ENCODE measurements around the gene WDPCP. TPM values are rescaled to one million over a fixed set of nuclear protein-coding genes. Genes with fewer than 3 reads are reported as not detected.

WDPCP gene
- total and polyA plus RNA-seq, 2 of the 13 experiments (the other 11 are each of a cell fraction or from before 2014, with no cell fraction given) = 2.9 to 5.2 TPM

GRCh38 chr2:63587814-63588384 is 378 bp downstream of the WDPCP start (continued):
- 0 out of 2 replicates have a peak, but pooled peaks have one; percentile 10 for TF ChIP-seq REPIN1 (CRISPR knock-in tag; IDR thresholded peaks at IDR 0.05; ENCODE audit: borderline replicate concordance, low read depth)
- TF ChIP-seq ZNF251 (CRISPR knock-in tag; IDR thresholded peaks at IDR 0.05) = no peak
- TF ChIP-seq MAFG (CRISPR knock-in tag; IDR thresholded peaks at IDR 0.05) = no peak
- TF ChIP-seq YEATS4 (CRISPR knock-in tag; IDR thresholded peaks at IDR 0.05; ENCODE audit: borderline replicate concordance) = peak; percentile 35; the same call in 1 of the 2 replicates
- TF ChIP-seq ZBTB7A (CRISPR knock-in tag; IDR thresholded peaks at IDR 0.05) = 0 out of 2 replicates have a peak, but pooled peaks have one; percentile 51
- no peak for TF ChIP-seq THAP8 (CRISPR knock-in tag; IDR thresholded peaks at IDR 0.05; ENCODE audit: borderline replicate concordance)
- TF ChIP-seq, protein P1, sequence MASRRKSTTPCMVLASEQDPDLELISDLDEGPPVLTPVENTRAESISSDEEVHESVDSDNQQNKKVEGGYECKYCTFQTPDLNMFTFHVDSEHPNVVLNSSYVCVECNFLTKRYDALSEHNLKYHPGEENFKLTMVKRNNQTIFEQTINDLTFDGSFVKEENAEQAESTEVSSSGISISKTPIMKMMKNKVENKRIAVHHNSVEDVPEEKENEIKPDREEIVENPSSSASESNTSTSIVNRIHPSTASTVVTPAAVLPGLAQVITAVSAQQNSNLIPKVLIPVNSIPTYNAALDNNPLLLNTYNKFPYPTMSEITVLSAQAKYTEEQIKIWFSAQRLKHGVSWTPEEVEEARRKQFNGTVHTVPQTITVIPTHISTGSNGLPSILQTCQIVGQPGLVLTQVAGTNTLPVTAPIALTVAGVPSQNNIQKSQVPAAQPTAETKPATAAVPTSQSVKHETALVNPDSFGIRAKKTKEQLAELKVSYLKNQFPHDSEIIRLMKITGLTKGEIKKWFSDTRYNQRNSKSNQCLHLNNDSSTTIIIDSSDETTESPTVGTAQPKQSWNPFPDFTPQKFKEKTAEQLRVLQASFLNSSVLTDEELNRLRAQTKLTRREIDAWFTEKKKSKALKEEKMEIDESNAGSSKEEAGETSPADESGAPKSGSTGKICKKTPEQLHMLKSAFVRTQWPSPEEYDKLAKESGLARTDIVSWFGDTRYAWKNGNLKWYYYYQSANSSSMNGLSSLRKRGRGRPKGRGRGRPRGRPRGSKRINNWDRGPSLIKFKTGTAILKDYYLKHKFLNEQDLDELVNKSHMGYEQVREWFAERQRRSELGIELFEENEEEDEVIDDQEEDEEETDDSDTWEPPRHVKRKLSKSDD (CRISPR knock-in tag; IDR thresholded peaks at IDR 0.05; ENCODE audit: low read depth) = no peak
- TF ChIP-seq ZNF280B (CRISPR knock-in tag; IDR thresholded peaks at IDR 0.05; ENCODE audit: borderline replicate concordance) = peak; percentile 84; the same call in 1 of the 2 replicates
- TF ChIP-seq ZNF121 (CRISPR knock-in tag; IDR thresholded peaks at IDR 0.05) = peak; percentile 33; the same call in 1 of the 2 replicates
- TF ChIP-seq TBX2 (CRISPR knock-in tag; IDR thresholded peaks at IDR 0.05; ENCODE audit: borderline replicate concordance) = no peak
- TF ChIP-seq, protein P2, sequence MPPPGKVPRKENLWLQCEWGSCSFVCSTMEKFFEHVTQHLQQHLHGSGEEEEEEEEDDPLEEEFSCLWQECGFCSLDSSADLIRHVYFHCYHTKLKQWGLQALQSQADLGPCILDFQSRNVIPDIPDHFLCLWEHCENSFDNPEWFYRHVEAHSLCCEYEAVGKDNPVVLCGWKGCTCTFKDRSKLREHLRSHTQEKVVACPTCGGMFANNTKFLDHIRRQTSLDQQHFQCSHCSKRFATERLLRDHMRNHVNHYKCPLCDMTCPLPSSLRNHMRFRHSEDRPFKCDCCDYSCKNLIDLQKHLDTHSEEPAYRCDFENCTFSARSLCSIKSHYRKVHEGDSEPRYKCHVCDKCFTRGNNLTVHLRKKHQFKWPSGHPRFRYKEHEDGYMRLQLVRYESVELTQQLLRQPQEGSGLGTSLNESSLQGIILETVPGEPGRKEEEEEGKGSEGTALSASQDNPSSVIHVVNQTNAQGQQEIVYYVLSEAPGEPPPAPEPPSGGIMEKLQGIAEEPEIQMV (CRISPR knock-in tag; IDR thresholded peaks at IDR 0.05; ENCODE audit: low read depth) = peak; percentile 93; the same call in 1 of the 2 replicates
- TF ChIP-seq IRX3 (CRISPR knock-in tag; IDR thresholded peaks at IDR 0.05; ENCODE audit: borderline replicate concordance, low read depth) = no peak
- TF ChIP-seq, protein P3, sequence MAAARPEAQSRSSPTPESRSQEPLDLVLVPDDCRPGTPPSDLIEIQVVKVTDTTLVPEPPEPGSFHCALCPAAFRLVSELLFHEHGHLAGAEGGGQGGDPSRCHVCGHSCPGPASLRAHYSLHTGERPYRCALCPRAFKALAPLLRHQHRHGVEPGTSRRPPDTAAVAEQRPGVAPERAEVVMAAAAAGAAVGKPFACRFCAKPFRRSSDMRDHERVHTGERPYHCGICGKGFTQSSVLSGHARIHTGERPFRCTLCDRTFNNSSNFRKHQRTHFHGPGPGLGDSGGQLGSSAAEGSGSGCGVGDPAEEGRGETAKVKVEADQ (CRISPR knock-in tag; IDR thresholded peaks at IDR 0.05; ENCODE audit: borderline replicate concordance) = no peak
- TF ChIP-seq, protein P4, sequence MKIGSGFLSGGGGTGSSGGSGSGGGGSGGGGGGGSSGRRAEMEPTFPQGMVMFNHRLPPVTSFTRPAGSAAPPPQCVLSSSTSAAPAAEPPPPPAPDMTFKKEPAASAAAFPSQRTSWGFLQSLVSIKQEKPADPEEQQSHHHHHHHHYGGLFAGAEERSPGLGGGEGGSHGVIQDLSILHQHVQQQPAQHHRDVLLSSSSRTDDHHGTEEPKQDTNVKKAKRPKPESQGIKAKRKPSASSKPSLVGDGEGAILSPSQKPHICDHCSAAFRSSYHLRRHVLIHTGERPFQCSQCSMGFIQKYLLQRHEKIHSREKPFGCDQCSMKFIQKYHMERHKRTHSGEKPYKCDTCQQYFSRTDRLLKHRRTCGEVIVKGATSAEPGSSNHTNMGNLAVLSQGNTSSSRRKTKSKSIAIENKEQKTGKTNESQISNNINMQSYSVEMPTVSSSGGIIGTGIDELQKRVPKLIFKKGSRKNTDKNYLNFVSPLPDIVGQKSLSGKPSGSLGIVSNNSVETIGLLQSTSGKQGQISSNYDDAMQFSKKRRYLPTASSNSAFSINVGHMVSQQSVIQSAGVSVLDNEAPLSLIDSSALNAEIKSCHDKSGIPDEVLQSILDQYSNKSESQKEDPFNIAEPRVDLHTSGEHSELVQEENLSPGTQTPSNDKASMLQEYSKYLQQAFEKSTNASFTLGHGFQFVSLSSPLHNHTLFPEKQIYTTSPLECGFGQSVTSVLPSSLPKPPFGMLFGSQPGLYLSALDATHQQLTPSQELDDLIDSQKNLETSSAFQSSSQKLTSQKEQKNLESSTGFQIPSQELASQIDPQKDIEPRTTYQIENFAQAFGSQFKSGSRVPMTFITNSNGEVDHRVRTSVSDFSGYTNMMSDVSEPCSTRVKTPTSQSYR (CRISPR knock-in tag; IDR thresholded peaks at IDR 0.05; ENCODE audit: borderline replicate concordance) = no peak
- peak; percentile 77; the same call in 1 of the 2 replicates for TF ChIP-seq CC2D1A (CRISPR knock-in tag; IDR thresholded peaks at IDR 0.05)

Data from HepG2 (cell line).